MM.1S (cell line): ENCODE measurements around the gene HNF1A.

Source experiments
- DNase-seq: peaks from one replicate; pipeline ENCODE4 v3.0.0-alpha.2; 2015
- H2AFZ ChIP-seq: fragments of 300-600 bp; sonication (generic); 2 replicates; pipeline ENCODE4 v1.6.0; 2016; ENCODE audit warnings: antibody characterized with exemption, low read length
- H3F3A ChIP-seq: fragments of 300-600 bp; sonication (generic); 2 replicates; pipeline ENCODE4 v1.6.1; 2016; ENCODE audit warnings: mild to moderate bottlenecking, antibody characterized with exemption, low read length, moderate library complexity, mixed read lengths; ENCODE audit not compliant: insufficient read depth
- H3K27ac ChIP-seq: fragments of 300-600 bp; sonication (generic); 2 replicates; pipeline ENCODE4 v1.5.1; 2016; ENCODE audit warnings: mild to moderate bottlenecking, low read length
- H3K27me3 ChIP-seq: fragments of 300-600 bp; sonication (generic); replicated peaks from 2 replicates; pipeline ENCODE4 v1.6.0; 2016; ENCODE audit warnings: low read length; ENCODE audit not compliant: insufficient read depth
- H3K36me3 ChIP-seq: fragments of 300-600 bp; sonication (generic); replicated peaks from 2 replicates; pipeline ENCODE4 v1.6.1; 2016; ENCODE audit warnings: mild to moderate bottlenecking, low read length, mixed read lengths; ENCODE audit not compliant: insufficient read depth
- H3K4me1 ChIP-seq: fragments of 300-600 bp; sonication (generic); 2 replicates; pipeline ENCODE4 v1.6.1; 2016; ENCODE audit warnings: low read length, mixed read lengths
- H3K4me2 ChIP-seq: fragments of 300-600 bp; sonication (generic); 2 replicates; pipeline ENCODE4 v1.6.0; 2016; ENCODE audit warnings: low read depth, low read length
- H3K4me3 ChIP-seq: fragments of 300-600 bp; sonication (generic); 2 replicates; pipeline ENCODE4 v1.5.1; 2016; ENCODE audit warnings: low read length, mixed read lengths
- H3K79me2 ChIP-seq: fragments of 300-600 bp; sonication (generic); 2 replicates; pipeline ENCODE4 v1.6.1; 2016; ENCODE audit warnings: mixed run types, low read length, mixed read lengths
- H3K9ac ChIP-seq: fragments of 300-600 bp; sonication (generic); 2 replicates; pipeline ENCODE4 v1.6.1; 2016; ENCODE audit warnings: low read length, mixed read lengths
- H3K9me2 ChIP-seq: fragments of 300-600 bp; sonication (generic); replicated peaks from 2 replicates; pipeline ENCODE4 v1.6.1; 2016; ENCODE audit warnings: mild to moderate bottlenecking, low read length, mixed read lengths; ENCODE audit not compliant: insufficient read depth
- H3K9me3 ChIP-seq: fragments of 300-600 bp; sonication (generic); replicated peaks from 2 replicates; pipeline ENCODE4 v1.6.1; 2016; ENCODE audit warnings: mild to moderate bottlenecking, low read length, mixed read lengths; ENCODE audit not compliant: insufficient read depth
- H4K20me1 ChIP-seq: fragments of 300-600 bp; sonication (generic); 2 replicates; pipeline ENCODE4 v1.6.1; 2016; ENCODE audit warnings: mild to moderate bottlenecking, low read length, moderate library complexity, mixed read lengths; ENCODE audit not compliant: insufficient read depth
- EZH2 ChIP-seq: fragments of 300-600 bp; sonication (generic); optimal IDR thresholded peaks from 2 replicates; pipeline ENCODE3; 2017; ENCODE audit warnings: low read depth, mild to moderate bottlenecking, antibody characterized with exemption, low read length, mixed read lengths
- EZH2phosphoT487 ChIP-seq: fragments of 300-600 bp; sonication (generic); IDR thresholded peaks from 2 replicates; pipeline ENCODE4 v1.6.1; 2018; ENCODE audit warnings: antibody characterized with exemption, low read length
- TF ChIP-seq, protein P1 (sequence below): fragments of 300-600 bp; sonication (generic); IDR thresholded peaks from 2 replicates; pipeline ENCODE4 v1.5.1; 2016; ENCODE audit warnings: antibody characterized with exemption, low read length, mixed read lengths

HNF1A gene

DNA sequence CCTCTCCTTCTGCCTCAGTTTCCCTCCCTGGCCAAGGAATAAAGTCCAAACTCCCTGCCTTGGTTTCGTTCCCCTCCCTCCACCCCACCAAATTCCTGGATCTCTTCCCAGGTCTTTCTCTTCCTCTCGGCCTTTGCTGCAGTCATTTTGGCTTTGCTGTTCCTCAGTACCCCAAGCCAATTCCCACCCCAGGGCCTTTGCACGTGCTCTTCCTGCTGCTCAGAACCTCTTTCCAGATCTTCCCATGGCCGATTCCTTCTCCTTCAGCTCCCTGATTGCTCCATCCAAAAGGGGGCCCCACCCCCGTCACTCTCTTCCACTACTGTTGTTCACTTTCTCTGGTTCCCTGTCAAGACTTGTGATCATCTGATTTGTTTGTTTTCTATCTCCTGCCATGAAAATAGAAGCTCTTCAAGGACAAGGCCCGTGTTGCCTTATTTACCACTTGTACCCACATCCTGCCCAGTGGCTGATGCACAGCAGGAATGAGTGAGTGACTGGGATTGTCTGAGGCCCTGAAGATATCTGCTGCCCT, 3.1 kb downstream of the HNF1A start:
- Histone ChIP-seq H3K4me2 (no peak overlapping the region), H3K79me2 (no peaks in the 10 kb centered on the region), H3K9ac (no peak overlapping the region), H3K27ac (no peak overlapping the region), H3K36me3 (no peaks in the 10 kb centered on the region), H4K20me1 (no peaks in the 10 kb centered on the region), H3K4me1 (no peaks in the 10 kb centered on the region), H3K9me3 (no peaks in the 10 kb centered on the region), H3K27me3 (no peaks in the 10 kb centered on the region), H2AFZ (no peak overlapping the region), H3F3A (no peaks in the 10 kb centered on the region), H3K9me2 (no peaks in the 10 kb centered on the region), H3K4me3 (no peak overlapping the region)
- DNase-seq = no peak
- TF ChIP-seq EZH2phosphoT487 (no peak), EZH2 (no peak)
- TF ChIP-seq, protein P1, sequence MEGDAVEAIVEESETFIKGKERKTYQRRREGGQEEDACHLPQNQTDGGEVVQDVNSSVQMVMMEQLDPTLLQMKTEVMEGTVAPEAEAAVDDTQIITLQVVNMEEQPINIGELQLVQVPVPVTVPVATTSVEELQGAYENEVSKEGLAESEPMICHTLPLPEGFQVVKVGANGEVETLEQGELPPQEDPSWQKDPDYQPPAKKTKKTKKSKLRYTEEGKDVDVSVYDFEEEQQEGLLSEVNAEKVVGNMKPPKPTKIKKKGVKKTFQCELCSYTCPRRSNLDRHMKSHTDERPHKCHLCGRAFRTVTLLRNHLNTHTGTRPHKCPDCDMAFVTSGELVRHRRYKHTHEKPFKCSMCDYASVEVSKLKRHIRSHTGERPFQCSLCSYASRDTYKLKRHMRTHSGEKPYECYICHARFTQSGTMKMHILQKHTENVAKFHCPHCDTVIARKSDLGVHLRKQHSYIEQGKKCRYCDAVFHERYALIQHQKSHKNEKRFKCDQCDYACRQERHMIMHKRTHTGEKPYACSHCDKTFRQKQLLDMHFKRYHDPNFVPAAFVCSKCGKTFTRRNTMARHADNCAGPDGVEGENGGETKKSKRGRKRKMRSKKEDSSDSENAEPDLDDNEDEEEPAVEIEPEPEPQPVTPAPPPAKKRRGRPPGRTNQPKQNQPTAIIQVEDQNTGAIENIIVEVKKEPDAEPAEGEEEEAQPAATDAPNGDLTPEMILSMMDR = no peak

DNA sequence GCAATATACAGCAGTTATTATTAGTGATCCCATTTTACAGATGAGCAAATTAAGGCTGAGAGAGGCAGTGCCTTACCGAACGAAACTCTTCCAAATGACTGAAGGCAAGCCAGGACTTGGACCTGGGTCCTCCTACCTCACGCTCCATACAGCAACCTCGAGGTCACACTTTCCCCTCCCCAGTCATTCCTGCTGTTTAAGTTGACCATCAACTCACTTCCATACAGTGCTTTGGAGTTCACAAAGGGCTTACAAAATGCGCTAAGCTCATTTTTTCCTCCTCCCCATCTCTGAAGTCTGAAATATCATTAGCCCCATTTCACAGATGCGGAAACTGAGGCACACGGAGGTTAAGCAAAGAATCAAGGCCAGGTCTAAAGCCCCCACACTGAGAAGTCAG, 4.3 kb downstream of the HNF1A start:
- Histone ChIP-seq H2AFZ (no peak overlapping the region), H3K9me3 (no peaks in the 10 kb centered on the region), H3F3A (no peaks in the 10 kb centered on the region), H3K4me3 (no peak overlapping the region), H3K27ac (no peak overlapping the region), H3K4me1 (no peaks in the 10 kb centered on the region), H3K9me2 (no peaks in the 10 kb centered on the region), H3K79me2 (no peaks in the 10 kb centered on the region), H4K20me1 (no peaks in the 10 kb centered on the region), H3K27me3 (no peaks in the 10 kb centered on the region), H3K9ac (no peak overlapping the region), H3K4me2 (no peak overlapping the region), H3K36me3 (no peaks in the 10 kb centered on the region)
- TF ChIP-seq EZH2 (no peak), EZH2phosphoT487 (no peak)
- TF ChIP-seq, protein P1 = no peak
- no peak for DNase-seq

DNA sequence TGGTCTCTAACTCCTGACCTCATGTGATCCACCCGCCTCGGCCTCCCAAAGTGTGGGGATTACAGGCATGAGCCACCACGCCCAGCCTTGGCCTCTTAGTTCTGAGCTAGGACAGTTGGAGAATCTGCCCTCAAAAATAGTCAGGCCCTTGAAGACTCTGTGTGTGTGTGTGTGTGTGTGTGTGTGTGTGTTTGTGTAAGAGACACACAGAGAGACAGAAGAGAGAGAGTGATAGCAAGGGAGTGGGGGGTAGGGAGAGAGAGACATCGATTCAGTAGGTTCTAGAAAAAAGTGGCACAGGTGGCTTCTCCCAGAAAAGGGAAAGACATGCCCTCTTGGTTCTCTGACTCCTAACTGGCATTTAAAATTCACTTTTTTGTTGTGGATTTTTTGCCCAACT, 5.4 kb downstream of the HNF1A start:
- Histone ChIP-seq H3K79me2 (no peaks in the 10 kb centered on the region), H3K4me3 (no peak overlapping the region), H3K9me2 (no peaks in the 10 kb centered on the region), H3K27me3 (no peaks in the 10 kb centered on the region), H3K27ac (no peak overlapping the region), H2AFZ (no peak overlapping the region), H3K4me2 (no peak overlapping the region), H3K36me3 (no peaks in the 10 kb centered on the region), H3K4me1 (no peaks in the 10 kb centered on the region), H3K9me3 (no peaks in the 10 kb centered on the region), H3F3A (no peaks in the 10 kb centered on the region), H4K20me1 (no peaks in the 10 kb centered on the region), H3K9ac (no peak overlapping the region)
- TF ChIP-seq EZH2 (no peak), EZH2phosphoT487 (no peak)
- TF ChIP-seq, protein P1 = no peak
- DNase-seq = no peak
